Gastrocnemius medialis (tissue), 4 donors: Measurements from ENCODE around the gene PCBP2. TPM values are rescaled to one million over a fixed set of nuclear protein-coding genes. Genes with fewer than 3 reads are reported as not detected.

ENCODE experiments used
- ATAC-seq, 2 donors: fragments of 150-250 bp; one replicate each; pipeline ENCODE4 v1.9.1; 2016
- DNase-seq, 2 donors: peaks; one replicate each; pipeline ENCODE4 v3.0.0-alpha.2; 2019
- H3K27ac ChIP-seq, 4 donors: fragments of 200-600 bp; sonication (generic); 1 replicate in 1 of 4; 2 replicates in 3 of 4; pipeline ENCODE4 v1.5.1; 2016 to 2018; ENCODE audit warnings: mild to moderate bottlenecking in 2 of 4, moderate library complexity in 1 of 4
- H3K27me3 ChIP-seq, 3 donors: fragments of 200-600 bp; sonication (generic) in 2 of 3; 1 replicate in 1 of 3; 2 replicates in 2 of 3; pipeline versions ENCODE4 v1.5.1 to v1.6.0; 2016 to 2019; ENCODE audit warnings: mild to moderate bottlenecking in 1 of 3, moderate library complexity in 1 of 3
- H3K36me3 ChIP-seq, 2 donors: fragments of 200-600 bp; sonication (generic) in 1 of 2; one replicate each; pipeline ENCODE4 v1.5.1; 2017 to 2018
- H3K4me1 ChIP-seq, 2 donors: fragments of 200-600 bp; sonication (generic) in 1 of 2; one replicate each; pipeline ENCODE4 v1.5.1; 2016 to 2017; ENCODE audit warnings: mild to moderate bottlenecking in 2 of 2
- H3K4me3 ChIP-seq, 4 donors: fragments of 200-600 bp; sonication (generic) in 3 of 4; 1 replicate in 1 of 4; 2 replicates in 3 of 4; pipeline ENCODE4 v1.5.1; 2016 to 2019; ENCODE audit warnings: mild to moderate bottlenecking in 2 of 4
- H3K9me3 ChIP-seq, 3 donors: fragments of 200-600 bp; sonication (generic) in 2 of 3; 1 replicate in 1 of 3; 2 replicates in 2 of 3; pipeline ENCODE4 v1.5.1; 2016 to 2019
- CTCF ChIP-seq, 5 experiments: fragments of 450-650 bp in 3 of 5; fragments of 200-600 bp in 2 of 5; sonication (generic) in 2 of 5; IDR thresholded peaks in 4 of 5; conservative IDR thresholded peaks in 1 of 5; 1 replicate in 4 of 5; 2 replicates in 1 of 5; pipeline ENCODE4 v1.5.1; 2016 to 2019; ENCODE audit warnings: antibody characterized with exemption in 5 of 5, mild to moderate bottlenecking in 3 of 5, moderate library complexity in 3 of 5
- POLR2A ChIP-seq, 2 donors: fragments of 450-650 bp; IDR thresholded peaks; one replicate each; pipeline ENCODE4 v1.6.1; 2017; ENCODE audit warnings: antibody characterized with exemption in 2 of 2, mild to moderate bottlenecking in 2 of 2, moderate library complexity in 2 of 2
- in situ Hi-C, 4 donors: fragments of 200-750 bp; cut with MboI; loops; one replicate each; pipeline versions ENCODE4 v1.15.0 to v1.8.0; 2017; ENCODE audit warnings: low sequenced_read_pairs in 4 of 4
- intact Hi-C: fragments of 100-400 bp; cut with DNase I; formaldehyde crosslinking; loops from one replicate; pipeline ENCODE4 v1.15.1; 2023; ENCODE audit warnings: low total_unique reads
- total RNA-seq, 4 donors: library from RNA; depleted of rRNA; stranded (reverse); fragments of >200 nt; gene quantifications; one replicate each; pipeline versions ENCODE4 v1.1.0 to v1.2.3, GENCODE V29; 2016

The PCBP2 gene
- total RNA-seq, 4 donors from 2014 or later: 113 to 257 (median 191) TPM

DNA sequence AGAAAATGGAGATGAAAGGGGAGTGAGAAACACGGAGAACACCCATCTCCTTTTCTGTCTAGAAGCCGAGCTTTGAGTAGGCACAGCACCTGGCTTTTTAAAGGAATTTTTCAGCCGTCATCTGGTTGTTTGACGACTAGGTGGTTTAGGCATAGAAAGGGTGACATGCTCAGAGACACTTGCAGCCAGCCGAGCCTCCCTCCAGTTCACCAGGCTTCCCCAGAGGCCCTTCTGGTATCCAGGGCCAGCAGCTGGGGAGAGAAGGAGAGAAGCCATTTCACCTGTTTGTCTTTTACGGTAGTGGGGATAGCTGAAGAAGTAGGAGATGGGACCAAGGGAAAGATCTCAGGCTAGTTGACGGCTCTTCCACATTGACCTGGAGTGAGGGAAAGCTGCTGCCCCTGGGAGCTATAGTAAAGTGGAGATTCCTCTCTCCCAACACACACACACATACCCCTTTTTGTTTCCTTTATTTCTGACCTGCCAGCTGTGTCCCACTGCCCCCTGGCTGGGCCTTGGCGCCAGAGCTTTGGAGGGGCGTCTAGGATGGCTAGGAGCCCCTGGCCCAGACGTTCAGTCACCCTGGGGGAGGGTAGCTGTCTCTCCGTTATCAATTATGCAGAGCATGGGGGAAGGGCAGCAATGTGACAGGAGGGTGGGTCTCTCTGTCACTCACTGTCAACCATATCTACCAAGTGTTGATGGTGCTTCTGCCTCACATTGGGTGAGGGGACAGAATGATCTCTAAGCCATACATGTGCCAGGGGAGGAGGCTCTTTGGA lies 41.9 kb downstream of the PCBP2 start:
- H3K27ac ChIP-seq: peak overlapping the region; percentile 75 to 83 (median 76)
- H3K4me3 ChIP-seq: peak overlapping the region; percentile 71 to 83 (median 78)
- peaks cover 13 to 14% of the 10 kb centered on the region in 2 donors for H3K4me1 ChIP-seq
- no peak for TF ChIP-seq CTCF (IDR thresholded peaks at IDR 0.05 in 4 of 5, conservative IDR thresholded peaks at IDR 0.05 in 1 of 5)
- no peak for TF ChIP-seq POLR2A (IDR thresholded peaks at IDR 0.05)
- no peak for ATAC-seq
- in situ Hi-C loops (no loop called here), intact Hi-C loops (no loop called here)
- H3K9me3 ChIP-seq: no peaks in the 10 kb centered on the region
- H3K27me3 ChIP-seq: no peaks in the 10 kb centered on the region
- no peaks in the 10 kb centered on the region for H3K36me3 ChIP-seq
- peak in 1 of 2 donors; percentile 11 for DNase-seq

DNA sequence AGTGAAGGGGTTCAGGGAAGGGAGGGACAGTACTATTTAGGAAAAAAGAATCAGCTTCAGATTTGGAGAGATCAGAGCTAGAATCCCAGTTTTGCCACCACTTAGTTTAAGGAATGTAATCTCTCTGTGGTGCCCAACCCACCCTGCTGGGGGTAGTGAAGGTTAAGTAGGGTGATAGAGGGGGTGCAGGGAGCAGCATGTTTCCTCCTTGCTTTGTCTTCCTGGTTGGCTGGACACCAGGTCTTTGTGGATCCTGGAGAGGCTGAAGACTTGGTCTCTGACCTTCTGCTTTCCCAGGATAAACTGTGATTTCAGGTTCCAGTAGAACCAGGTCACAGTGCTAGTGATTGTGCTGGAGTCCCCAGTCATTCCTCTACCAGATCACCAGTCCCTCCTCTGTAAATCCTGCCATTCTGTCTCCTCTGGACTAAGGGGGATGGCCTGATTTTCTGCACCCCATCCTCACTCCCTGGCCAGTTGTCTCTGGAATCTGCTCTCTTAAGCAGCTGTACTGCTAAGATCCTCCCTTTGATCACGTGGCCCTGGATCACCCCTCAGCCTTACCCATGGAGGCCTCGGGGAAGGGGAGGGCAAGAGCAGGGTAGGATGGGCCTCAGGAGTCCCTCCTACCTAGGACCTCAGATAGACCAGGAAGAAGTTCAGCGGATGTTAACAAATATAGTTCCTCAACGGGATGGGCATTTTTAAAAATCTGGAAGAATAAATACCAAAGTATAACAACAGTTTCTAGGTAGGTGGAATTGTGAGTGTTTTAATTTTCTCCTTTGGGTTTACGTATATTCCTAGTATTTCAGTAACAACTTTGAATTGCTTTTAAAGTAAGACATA lies 44.2 kb downstream of the PCBP2 start:
- Histone ChIP-seq H3K4me1 (peaks cover 19 to 26% of the 10 kb centered on the region in 2 donors), H3K9me3 (no peaks in the 10 kb centered on the region), H3K4me3 (no peak overlapping the region), H3K27me3 (no peaks in the 10 kb centered on the region), H3K27ac (peak overlapping the region; percentile 8 to 46 (median 23)), H3K36me3 (no peaks in the 10 kb centered on the region)
- no peak for TF ChIP-seq CTCF (IDR thresholded peaks at IDR 0.05 in 4 of 5, conservative IDR thresholded peaks at IDR 0.05 in 1 of 5)
- no peak for TF ChIP-seq POLR2A (IDR thresholded peaks at IDR 0.05)
- peak in 1 of 2 donors; percentile 54 for DNase-seq
- no peak for ATAC-seq
- intact Hi-C loops (loop anchor here (5.0 kb wide), 1 partner anchor 516 kb away; no protein-coding TSS in a partner anchor), in situ Hi-C loops (no loop called here)

GRCh38 chr12:53496752-53497032 lies 44.8 kb downstream of the PCBP2 start:
- Histone ChIP-seq H3K36me3 (no peaks in the 10 kb centered on the region), H3K9me3 (no peaks in the 10 kb centered on the region), H3K27me3 (no peaks in the 10 kb centered on the region), H3K4me3 (no peak overlapping the region), H3K4me1 (peaks cover 22 to 29% of the 10 kb centered on the region in 2 donors), H3K27ac (peak overlapping the region in 3 of 4 donors; percentile 18 to 46 (median 28))
- in situ Hi-C loops (no loop called here), intact Hi-C loops (loop anchor here (5.0 kb wide), 1 partner anchor 516 kb away; no protein-coding TSS in a partner anchor)
- DNase-seq: no peak
- TF ChIP-seq POLR2A (IDR thresholded peaks at IDR 0.05): no peak
- TF ChIP-seq CTCF (IDR thresholded peaks at IDR 0.05 in 4 of 5, conservative IDR thresholded peaks at IDR 0.05 in 1 of 5): no peak
- no peak for ATAC-seq

DNA sequence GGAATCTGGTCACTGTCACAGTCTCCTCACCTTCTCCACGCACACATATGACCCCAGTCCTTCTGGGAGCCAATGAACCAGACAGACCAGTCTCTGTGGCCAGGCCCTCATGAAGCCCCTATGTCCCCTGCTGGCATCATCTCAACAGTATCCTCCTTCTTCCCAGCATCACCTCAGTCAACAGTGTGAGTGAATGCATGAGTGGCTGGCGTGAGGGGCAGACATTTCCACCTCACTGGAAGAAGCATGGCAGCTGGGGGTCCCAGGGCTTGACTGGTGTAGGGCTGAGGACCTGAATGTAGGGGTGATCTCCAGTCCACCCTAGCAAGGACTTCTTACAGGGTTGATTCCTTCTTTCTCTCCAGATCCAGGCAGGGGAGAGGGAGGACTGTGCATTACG lies 45.6 kb downstream of the PCBP2 start:
- Histone ChIP-seq H3K4me1 (peaks cover 21 to 33% of the 10 kb centered on the region in 2 donors), H3K27ac (no peak overlapping the region), H3K9me3 (no peaks in the 10 kb centered on the region), H3K27me3 (no peaks in the 10 kb centered on the region), H3K36me3 (no peaks in the 10 kb centered on the region), H3K4me3 (no peak overlapping the region)
- in situ Hi-C loops: no loop called here
- TF ChIP-seq CTCF (IDR thresholded peaks at IDR 0.05 in 4 of 5, conservative IDR thresholded peaks at IDR 0.05 in 1 of 5): no peak
- TF ChIP-seq POLR2A (IDR thresholded peaks at IDR 0.05): no peak
- DNase-seq: no peak
- intact Hi-C loops: loop anchor here (5.0 kb wide), 1 partner anchor 515 kb away; no protein-coding TSS in a partner anchor
- no peak for ATAC-seq
